ENCODE measurements around the gene SLC6A19. TPM values are rescaled to one million over a fixed set of nuclear protein-coding genes. Genes with fewer than 3 reads are reported as not detected.

SLC6A19 gene
- total and polyA plus RNA-seq, 2 of the 4 experiments (the other 2 are of a cell fraction): not detected

DNA sequence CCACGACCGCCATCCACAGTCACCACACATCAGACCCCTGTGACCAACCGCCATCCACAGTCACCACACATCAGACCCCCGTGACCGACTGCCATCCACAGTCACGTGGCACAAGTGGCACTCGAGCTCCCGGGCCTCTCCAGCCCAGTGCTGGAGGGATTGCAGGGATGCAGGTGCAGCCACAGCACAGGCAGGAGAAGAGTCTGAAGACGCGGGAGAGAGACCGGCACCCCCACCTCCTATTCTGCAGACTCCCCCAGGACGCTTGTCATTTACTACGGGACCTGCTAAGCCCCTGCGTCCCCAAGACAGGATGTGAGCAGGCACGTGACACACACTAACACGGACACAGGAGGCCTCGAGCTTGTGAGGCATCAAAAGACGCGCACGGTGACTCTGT is 72.3 kb downstream of the SLC6A19 start:
- in situ Hi-C loops (cut with MboI; ENCODE audit: low sequenced_read_pairs) (no loop called here), dilution Hi-C loops (cut with HindIII; ENCODE audit: low sequenced_read_pairs, unreplicated experiment) (no loop called here), intact Hi-C loops (cut with micrococcal nuclease) (no loop called here)
- Histone ChIP-seq H3K9me1 (ENCODE audit: insufficient read depth, low read length) (no peaks in the 10 kb centered on the region), H2AK5ac (ENCODE audit: low read depth, low read length) (no peak overlapping the region), H3K14ac (replicated peaks; ENCODE audit: low read depth, low read length) (no peak overlapping the region), H3K27ac (ENCODE audit: insufficient read depth, low read length) (no peak overlapping the region), H3K18ac (ENCODE audit: low read depth, low read length) (no peak overlapping the region), H2AK9ac (replicated peaks; ENCODE audit: low read depth, low read length, poor library complexity) (no peak overlapping the region), H3K23ac (ENCODE audit: low read depth, low read length) (no peak overlapping the region), H4K8ac (ENCODE audit: low read depth in 2 of 2, low read length in 2 of 2) (no peak overlapping the region), H3K27me3 (ENCODE audit: control insufficient read depth, insufficient read depth, low read length) (no peaks in the 10 kb centered on the region), H4K91ac (ENCODE audit: insufficient read depth, low read depth, low read length) (no peak overlapping the region), H2BK20ac (ENCODE audit: low read depth, low read length) (no peak overlapping the region), H3K36me3 (ENCODE audit: control insufficient read depth, insufficient read depth, low read length) (no peaks in the 10 kb centered on the region), H3K9ac (ENCODE audit: low read depth, low read length) (no peak overlapping the region), H3K4ac (ENCODE audit: low read depth, low read length) (no peak overlapping the region), H2BK15ac (ENCODE audit: low read depth, low read length) (no peak overlapping the region), H2BK120ac (ENCODE audit: low read depth, low read length) (no peak overlapping the region), H3K56ac (ENCODE audit: extremely low read depth, insufficient read depth, low read length) (no peak overlapping the region), H3K4me3 (ENCODE audit: insufficient read depth, low read depth, low read length) (no peak overlapping the region), H3K79me1 (ENCODE audit: low read depth in 1 of 2, low read length in 2 of 2) (no peaks in the 10 kb centered on the region), H2AFZ (replicated peaks; ENCODE audit: low read length, poor library complexity) (no peak overlapping the region), H2BK5ac (ENCODE audit: low read depth, low read length, poor library complexity, severe bottlenecking) (no peak overlapping the region), H4K20me1 (ENCODE audit: insufficient read depth, low read length) (no peaks in the 10 kb centered on the region), H4K5ac (ENCODE audit: low read depth, low read length) (no peak overlapping the region), H3K4me1 (ENCODE audit: control insufficient read depth, insufficient read depth, low read length) (no peaks in the 10 kb centered on the region), H3K4me2 (ENCODE audit: low read depth, low read length) (no peak overlapping the region), H3K9me3 (ENCODE audit: control insufficient read depth, insufficient read depth, low read length) (peaks cover 27% of the 10 kb centered on the region)
- ChIA-PET CTCF (no interaction called here), POLR2A (ENCODE audit: unreplicated experiment) (no interaction called here)
- no TSS peak for BruUV-seq (replicated peaks)
- no peak for ATAC-seq (ENCODE audit: low read depth)
- no peak for TF ChIP-seq MAFK (IDR thresholded peaks at IDR 0.05; ENCODE audit: low read depth, low read length)
- TF ChIP-seq, protein P1, sequence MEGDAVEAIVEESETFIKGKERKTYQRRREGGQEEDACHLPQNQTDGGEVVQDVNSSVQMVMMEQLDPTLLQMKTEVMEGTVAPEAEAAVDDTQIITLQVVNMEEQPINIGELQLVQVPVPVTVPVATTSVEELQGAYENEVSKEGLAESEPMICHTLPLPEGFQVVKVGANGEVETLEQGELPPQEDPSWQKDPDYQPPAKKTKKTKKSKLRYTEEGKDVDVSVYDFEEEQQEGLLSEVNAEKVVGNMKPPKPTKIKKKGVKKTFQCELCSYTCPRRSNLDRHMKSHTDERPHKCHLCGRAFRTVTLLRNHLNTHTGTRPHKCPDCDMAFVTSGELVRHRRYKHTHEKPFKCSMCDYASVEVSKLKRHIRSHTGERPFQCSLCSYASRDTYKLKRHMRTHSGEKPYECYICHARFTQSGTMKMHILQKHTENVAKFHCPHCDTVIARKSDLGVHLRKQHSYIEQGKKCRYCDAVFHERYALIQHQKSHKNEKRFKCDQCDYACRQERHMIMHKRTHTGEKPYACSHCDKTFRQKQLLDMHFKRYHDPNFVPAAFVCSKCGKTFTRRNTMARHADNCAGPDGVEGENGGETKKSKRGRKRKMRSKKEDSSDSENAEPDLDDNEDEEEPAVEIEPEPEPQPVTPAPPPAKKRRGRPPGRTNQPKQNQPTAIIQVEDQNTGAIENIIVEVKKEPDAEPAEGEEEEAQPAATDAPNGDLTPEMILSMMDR (conservative IDR thresholded peaks at IDR 0.05; ENCODE audit: low read depth, low read length): no peak
- no peak for TF ChIP-seq SMC3 (IDR thresholded peaks at IDR 0.05; ENCODE audit: low read depth, low read length)
- no peak for TF ChIP-seq RFX5 (IDR thresholded peaks at IDR 0.05; ENCODE audit: low read depth, low read length)
- no peak for TF ChIP-seq BHLHE40 (IDR thresholded peaks at IDR 0.05; ENCODE audit: low read depth, low read length)
- TF ChIP-seq MAZ (IDR thresholded peaks at IDR 0.05; ENCODE audit: borderline replicate concordance, low read depth, low read length): no peak
- TF ChIP-seq CHD1 (IDR thresholded peaks at IDR 0.05; ENCODE audit: low read depth, low read length): no peak
- TF ChIP-seq, protein P2, sequence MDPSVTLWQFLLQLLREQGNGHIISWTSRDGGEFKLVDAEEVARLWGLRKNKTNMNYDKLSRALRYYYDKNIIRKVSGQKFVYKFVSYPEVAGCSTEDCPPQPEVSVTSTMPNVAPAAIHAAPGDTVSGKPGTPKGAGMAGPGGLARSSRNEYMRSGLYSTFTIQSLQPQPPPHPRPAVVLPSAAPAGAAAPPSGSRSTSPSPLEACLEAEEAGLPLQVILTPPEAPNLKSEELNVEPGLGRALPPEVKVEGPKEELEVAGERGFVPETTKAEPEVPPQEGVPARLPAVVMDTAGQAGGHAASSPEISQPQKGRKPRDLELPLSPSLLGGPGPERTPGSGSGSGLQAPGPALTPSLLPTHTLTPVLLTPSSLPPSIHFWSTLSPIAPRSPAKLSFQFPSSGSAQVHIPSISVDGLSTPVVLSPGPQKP (IDR thresholded peaks at IDR 0.05; ENCODE audit: borderline replicate concordance, low read depth, low read length): no peak
- no peak for TF ChIP-seq POLR2A (IDR thresholded peaks at IDR 0.05; ENCODE audit: low read depth, low read length)
- TF ChIP-seq RAD21 (IDR thresholded peaks at IDR 0.05; ENCODE audit: low read length): no peak
- no peak for TF ChIP-seq NFE2L2 (IDR thresholded peaks at IDR 0.05; ENCODE audit: low read depth, low read length)
- no peak for TF ChIP-seq MXI1 (IDR thresholded peaks at IDR 0.05; ENCODE audit: borderline replicate concordance, low read depth, low read length)
- WGBS, 2 experiments (ENCODE audit: extremely low coverage in 2 of 2, insufficient read length in 1 of 2): 62% methylated on average over 8 of the region's 20 CpGs; no CpG with 5 or more reads in 1 of the 2 experiments
- no peak for DNase-seq

All from IMR-90 (cell line).